Activated CD4-positive, alpha-beta T cell treated with anti-CD3 and anti-CD28 coated beads, Interleukin-10, Interleukin-2, amounts not matched to agents 100 ng/mL and 50 ng/mL, durations not matched to agents 16 hours and 8 hours (primary cell): ENCODE results near the gene GRIN1.
A peak's percentile ranks its signal among the peaks of the same experiment; 100 is the strongest.
"Not testable (repeated sequence)": the region's sequence is repeated elsewhere in the genome, so short reads cannot be mapped to it uniquely, and the experiment has no call there.

Source experiments
- DNase-seq: peaks from one replicate; pipeline ENCODE4 v3.0.0-alpha.2; 2020

GRIN1 gene

DNA sequence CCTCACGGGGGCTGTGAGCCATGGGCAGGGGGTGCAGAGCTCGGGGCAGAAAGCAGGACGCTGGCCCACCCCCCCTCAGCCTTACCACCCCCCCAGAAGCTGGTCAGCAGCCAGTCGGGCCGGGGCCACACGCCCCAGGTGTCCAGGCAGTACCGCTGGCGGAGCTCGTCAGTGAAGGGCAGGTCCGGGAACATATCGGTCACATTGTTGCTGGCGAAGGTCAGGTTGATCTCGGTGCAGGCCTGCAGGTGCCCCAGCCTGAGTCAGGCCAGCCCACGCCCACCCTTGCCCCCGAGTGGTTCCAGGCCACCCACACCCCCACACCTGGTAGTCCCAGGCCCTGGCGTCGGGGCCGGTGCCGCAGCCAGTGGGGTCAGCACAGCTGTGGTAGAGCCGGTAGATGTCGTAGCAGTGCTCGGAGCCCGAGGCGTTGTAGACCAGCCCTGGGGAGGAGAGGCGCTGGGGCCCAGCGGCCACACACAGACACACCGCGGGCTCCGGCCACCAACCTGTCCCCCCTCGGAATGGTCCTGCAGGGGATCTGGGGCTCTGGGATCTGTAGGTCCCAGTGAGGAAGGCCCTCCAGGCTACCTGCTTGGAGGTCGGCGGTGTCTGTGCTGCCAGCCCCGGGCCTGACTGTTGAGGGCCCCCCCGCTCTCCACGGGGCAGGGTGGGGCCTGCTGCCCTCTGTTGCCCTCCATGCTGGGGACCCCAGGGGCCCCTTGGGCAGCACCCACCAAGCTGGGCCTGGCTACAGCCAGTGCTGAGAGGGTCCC lies 27.0 kb upstream of the GRIN1 start:
- no peak for DNase-seq

DNA sequence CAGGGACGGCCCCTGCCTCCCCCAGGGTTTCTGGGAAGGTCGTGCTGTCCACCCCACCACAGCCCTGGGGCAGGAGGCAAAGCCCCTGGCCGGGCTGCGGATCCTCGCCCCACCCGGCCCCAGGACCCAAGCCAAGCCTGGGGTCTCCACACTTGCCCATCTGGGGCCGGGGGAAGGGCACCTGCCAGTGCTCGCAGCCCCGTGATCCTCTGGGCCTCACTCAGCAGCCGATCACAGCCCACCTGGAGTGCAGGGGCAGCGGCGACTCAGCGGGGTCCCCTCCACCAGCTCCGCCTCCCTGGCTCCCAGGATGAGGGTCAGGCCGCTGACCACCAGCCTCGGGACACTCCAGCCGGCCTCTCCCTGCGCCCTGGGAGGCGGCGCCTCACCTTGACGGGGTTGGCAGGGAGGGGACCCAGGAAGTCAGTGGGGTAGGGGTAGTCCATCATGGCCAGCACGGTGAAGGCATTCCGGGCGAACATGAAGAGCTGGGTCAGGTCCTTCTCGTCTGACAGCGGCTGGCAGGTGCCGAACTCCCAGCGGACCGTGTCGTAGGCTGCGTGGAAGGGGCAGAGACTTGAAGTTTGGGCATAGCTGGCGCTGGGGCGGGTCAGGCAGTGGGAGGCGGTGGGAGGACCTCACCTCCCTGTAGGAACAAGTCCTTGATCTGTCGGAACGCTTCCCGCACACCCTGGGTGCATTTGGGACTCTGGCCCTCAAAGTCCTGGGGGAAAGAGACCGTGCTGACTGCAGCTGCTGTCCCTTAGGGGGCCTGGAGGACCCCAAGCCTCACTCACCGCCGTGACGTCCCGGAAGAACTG lies 26.2 kb upstream of the GRIN1 start:
- DNase-seq, result no peak

DNA sequence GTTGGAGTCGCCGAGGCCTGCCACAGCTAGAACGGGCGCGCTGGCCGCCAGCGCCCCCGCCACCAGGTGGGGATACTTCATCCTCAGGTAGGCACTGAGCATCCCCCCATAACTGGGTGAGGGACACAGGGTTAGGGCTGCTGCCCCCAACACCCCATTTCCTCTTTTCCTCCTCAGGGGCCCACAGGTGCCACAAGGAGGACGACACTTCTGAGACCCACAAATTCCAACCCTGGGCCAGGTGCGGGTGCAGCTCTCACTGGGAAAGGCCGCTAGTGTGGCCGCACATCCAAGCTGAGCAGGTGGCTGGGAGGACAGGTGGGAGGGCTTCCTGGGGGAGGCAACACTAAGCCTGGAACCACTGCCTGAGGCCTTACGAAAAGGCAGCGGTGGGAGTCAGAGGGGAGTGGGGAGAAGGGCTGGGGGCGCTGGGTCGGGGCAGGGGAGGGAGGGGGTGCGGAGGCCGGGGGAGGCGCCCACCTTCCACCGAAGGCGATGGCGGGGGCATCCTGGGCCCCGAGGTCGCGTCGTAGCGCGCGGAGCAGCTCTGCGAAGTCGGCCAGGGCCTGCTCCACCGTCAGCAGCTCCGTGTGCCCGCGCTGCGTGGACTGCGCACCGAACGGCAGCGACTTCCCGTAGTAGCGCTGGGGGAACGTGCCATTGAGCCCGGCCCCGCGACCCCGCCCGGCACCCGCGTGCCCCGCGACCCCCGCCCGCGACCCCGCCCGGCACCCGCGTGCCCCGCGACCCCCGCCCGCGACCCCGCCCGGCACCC lies 25.4 kb upstream of the GRIN1 start:
- DNase-seq, result peak; percentile 37

DNA sequence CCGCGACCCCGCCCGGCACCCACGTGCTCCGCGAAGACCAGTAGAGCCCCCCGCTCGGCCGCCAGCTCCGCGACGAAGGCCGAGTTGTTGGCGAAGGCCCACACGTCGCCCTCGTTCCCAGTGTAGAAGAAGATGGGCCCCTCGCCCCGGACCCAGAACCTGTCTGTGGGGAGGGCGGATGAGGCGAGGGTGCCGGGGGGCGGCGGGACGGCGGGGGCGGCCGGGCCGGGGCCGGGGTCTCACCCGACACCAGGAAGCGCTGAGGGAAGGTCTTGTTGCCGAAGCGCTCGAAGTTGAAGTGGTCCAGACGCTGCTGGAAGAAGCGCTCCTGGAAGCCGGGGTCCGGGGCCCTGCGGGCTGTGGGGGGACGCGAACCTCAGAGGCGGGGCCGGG lies 24.7 kb upstream of the GRIN1 start:
- DNase-seq, result no peak

DNA sequence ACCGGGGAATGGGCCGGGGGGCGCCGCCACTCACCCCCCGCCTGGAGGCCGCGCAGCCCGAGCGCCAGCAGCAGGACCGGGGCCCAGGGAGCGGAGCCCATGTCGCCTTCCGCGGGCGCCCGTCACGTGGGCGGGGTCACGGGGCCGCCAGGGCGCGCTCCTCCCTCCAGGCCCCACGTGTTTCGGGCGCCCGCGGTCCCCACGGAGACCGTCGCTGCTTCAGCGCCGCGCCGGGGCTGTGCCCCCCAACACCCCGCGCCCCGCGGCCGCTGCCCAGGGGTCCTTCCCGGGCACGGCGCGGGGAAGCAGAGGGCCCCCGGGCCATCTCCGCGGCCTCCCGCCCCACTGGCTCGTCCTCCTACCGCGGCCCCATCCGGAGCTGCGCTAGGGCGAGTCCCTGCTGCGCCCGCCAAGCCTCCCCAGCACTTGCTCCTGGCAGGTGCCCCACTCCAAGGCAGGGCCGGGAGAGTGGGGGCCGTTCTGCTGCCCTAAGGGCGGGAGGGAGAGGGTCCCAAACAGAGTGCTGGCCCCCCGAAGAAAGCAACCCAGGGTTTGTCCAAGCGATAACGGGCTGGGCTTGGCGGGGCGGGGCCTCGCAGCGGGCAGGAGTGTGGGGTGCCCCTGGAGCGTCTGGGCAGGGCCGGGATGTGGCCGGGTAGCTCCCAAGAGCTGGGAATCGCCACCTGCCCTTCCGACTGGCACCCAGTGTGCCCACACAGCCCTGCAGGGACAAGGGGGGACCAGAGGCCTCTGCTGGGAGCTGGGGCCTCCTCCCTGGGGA lies 24.2 kb upstream of the GRIN1 start, which contains the start of gene DPP7:
Gene DPP7, minus strand, starts transcription at position 121 of the 781 bp plus-strand sequence. Its CDS starts 20 bp downstream, at position 101.
- peak; percentile 85 for DNase-seq

DNA sequence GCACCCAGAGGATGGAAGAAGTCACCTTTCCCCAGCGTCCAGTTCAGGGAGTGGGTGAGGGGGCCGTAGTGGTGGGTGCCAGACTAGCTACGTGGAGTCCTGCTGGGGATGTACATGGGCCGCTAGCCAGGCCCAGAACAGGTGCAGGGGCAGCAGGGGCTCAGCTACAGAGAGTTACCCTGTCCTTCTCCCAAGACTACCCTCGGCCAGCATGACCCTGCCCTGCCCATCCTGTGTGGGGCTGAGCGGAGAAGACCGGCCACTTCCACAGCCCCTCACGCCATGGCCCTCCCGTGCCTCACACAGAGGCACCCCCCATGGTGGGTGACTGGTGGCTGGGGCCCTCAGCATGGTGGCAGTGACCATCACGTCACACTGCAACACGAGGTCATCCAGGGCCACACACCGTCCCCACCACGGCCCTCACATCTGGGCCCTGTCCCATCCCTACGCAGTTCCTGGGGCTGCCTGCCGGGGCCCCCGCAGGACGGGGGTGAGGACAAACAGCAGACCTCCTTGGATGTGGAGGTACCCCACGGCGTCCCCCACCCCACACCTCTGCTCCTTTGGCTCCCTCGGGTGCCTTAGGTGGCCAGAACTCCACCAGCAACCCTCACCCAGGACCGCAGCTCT lies 23.4 kb upstream of the GRIN1 start:
- DNase-seq, result no peak

DNA sequence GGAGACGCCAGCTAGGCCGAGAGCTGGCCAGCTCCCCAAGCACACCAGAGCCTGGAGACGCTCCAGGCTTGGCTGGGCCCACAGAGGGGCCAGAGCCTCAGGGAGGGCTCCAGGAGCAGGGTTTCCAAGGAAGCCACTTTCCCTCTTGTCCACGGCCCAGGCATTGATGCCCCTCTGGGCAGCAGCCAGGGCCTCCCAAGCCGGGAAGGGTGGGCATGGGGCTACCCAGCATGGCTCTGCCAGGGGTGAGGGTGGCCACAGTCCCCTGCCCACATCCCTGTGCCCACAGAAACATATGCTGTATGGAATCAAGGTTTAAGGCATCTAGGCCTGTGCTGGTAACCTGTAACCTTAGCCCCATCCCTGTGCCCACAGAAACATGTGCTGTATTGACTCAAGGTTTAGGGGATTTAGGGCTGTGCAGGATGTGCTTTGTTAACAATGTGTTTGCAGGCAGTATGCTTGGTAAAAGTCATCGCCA lies 22.9 kb upstream of the GRIN1 start:
- DNase-seq, result no peak

DNA sequence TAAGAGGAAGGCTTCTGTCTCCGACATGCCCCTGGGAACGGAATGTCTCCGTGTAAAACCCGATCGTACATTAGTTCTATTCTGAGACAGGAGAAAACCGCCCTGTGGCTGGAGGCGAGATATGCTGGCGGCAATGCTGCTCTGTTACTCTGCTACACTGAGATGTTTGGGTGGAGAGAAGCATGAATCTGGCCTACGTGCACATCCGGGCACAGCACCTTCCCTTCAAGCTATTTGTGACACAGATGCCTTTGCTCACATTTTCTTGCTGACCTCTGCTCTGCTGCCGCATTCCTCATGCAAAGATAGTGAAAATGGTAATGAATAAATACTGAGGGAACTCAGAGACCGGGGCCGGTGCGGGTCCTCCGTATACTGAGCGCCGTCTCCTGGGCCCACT lies 22.2 kb upstream of the GRIN1 start:
- DNase-seq, result no peak

DNA sequence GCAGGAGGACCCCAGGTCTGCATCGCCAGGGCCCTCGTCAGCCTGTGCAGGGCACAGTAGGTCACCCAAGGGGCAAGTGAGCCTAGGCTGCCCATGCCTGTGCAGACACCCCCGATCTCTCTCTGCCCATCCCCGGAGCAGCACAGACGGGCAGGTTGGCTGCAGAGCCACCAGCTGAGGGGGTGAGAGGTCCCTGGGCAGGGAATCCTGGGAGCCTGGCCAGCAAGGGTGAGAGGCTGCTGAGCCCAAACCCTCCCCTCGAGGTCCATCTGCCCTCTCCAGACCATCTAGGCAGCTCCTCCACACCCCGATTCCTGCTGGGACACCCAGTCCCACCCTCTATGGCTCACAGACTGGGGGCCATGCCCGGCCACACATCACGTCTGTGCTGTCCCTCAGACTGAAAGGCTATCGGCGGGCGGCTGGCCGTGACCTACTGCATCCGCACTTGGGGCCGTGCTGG lies 21.7 kb upstream of the GRIN1 start:
- DNase-seq, result no peak

DNA sequence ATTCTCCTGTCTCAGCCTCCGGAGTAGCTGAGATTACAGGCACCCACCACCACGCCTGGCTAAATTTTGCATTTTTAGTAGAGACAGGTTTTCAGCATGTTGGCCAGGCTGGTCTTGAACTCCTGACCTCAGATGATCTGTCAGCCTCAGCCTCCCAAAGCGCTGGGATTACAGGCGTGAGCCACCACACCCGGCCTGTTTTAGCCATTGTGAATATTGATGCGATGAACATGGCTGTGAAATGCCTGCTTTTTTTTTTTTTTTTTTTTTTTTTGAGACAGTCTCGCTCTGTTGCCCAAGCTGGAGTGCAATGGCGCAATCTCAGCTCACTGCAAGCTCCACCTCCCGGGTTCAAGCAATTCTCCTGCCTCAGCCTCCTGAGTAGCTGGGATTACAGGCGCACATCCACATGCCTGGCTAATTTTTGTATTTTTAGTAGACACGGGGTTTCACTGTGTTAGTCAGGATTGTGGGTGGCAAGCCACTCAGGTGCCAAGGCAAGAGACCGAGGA lies 20.8 kb upstream of the GRIN1 start:
- not testable (repeated sequence) for DNase-seq

DNA sequence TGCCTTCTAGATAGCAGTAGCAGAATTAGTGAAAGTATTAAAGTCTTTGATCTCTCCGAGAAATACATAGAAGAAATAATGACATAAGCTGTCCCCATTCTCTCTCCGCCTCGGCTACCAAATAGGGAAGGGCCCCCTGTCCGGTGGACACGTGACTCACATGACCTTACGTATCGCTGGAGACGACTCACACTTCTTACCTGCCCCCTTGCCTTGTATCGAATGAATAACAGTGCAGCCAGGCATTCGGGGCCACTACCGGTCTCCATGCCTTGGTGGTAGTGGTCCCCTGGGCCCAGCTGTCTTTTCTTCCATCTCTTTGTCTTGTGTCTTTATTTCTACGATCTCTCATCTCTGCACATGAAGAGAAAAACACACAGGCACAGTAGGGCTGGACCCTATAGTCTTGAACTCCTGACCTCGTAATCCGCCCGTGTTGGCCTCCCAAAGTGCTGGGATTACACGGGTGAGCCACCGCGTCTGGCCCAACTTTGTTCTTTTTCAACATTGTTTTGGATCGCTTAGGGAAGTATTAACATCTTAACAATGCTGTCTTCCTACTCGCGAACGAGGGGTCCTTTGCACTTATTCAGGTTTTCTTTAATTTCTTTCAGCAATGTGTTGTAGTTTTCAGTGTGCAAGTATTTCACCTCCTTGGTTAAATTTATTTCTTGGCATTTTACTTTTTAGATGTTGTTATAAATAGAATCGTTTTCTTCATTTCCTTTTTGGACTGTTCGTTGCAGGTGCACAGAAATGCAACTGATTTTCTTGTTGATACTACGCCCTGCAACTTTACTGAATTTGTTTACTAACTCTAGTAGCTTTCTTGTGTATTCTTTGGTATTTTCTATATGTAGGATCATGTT lies 16.8 kb upstream of the GRIN1 start:
- DNase-seq, result not testable (repeated sequence)

DNA sequence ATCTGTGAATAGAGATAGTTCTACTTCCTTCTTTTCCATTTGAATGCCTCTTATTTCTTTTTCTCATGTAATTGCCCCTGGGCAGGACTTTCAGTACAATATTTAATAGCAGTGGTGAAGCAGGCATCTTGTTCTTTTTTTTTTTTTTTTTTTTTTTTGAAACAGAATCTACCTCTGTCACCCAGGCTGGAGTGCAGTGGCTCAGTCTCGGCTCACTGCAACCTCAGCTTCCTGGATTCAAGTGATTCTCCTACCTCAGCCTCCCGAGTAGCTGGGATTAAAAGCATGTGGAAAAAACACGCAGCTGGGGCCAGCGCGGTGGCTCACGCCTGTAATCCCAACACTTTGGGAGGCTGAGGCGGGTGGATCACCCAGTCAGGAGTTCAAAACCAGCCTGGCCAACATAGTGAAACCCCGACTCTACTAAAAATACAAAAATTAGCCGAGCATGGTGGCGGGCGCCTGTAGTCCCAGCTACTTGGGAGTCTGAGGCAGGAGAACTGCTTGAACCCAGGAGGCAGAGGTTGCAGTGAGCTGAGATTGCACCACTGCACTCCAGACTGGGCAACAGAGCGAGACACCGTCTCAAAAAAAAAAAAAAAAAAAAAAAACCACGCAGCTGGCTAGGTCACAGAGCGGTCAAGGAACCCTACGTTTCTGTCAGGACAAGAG lies 16.0 kb upstream of the GRIN1 start:
- not testable (repeated sequence) for DNase-seq

DNA sequence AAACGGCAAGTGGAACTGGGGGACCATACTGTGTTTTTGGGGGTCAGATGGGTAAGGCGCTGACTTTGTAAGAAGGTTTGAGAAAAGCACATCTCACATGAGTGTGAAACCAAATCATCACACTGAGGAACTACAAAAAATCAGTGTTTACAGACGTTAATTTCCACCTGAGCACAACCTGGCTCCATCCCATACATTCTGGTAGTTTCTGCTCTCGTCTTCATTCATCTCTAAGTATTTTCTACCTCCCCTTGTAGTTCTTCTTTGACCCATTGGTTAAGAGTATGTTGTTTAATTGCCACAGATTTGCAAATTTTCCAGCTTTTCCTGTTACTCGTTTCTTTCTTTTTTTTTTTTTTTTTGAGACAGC lies 15.5 kb upstream of the GRIN1 start:
- no peak for DNase-seq

DNA sequence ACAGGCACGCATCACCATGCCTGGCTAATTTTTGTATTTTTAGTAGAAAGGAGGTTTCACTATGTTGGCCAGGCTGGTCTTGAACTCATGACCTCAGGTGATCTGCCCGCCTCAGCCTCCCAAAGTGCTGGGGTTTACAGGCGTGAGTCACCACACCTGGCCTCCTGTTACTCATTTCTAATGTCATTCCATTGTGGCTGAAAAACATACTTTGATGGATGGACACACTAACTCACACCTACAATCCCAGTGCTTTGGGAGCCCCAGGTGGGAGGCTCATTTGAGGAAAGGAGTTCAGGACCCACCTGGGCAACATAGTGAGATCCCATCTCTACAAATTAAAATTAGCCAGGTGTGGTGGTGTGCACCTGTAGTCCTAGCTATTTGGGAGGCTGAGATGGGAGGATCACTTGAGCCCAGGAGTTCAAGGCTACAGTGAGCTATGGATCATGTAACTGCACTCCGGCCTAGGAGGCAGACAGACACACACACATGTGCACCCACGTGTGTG lies 14.9 kb upstream of the GRIN1 start:
- not testable (repeated sequence) for DNase-seq

DNA sequence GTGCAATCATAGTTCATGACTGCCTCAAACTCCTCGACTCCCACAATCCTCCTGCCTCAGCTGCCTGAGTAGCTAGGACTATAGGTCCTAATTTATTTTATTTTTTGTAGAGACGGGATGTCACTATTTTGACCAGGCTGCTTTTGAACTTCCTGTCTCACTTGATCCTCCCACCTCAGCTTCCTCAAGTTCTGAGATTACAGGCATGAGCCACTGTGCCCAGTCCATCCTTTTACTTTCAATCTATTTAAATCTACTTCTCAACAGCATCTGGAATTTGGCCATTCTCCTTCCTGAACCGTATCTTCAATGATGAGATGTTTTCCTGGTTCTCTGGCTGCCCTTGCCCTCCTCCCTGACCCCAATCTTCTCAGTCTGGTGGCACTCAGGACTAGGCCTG lies 12.2 kb upstream of the GRIN1 start:
- DNase-seq, result no peak

DNA sequence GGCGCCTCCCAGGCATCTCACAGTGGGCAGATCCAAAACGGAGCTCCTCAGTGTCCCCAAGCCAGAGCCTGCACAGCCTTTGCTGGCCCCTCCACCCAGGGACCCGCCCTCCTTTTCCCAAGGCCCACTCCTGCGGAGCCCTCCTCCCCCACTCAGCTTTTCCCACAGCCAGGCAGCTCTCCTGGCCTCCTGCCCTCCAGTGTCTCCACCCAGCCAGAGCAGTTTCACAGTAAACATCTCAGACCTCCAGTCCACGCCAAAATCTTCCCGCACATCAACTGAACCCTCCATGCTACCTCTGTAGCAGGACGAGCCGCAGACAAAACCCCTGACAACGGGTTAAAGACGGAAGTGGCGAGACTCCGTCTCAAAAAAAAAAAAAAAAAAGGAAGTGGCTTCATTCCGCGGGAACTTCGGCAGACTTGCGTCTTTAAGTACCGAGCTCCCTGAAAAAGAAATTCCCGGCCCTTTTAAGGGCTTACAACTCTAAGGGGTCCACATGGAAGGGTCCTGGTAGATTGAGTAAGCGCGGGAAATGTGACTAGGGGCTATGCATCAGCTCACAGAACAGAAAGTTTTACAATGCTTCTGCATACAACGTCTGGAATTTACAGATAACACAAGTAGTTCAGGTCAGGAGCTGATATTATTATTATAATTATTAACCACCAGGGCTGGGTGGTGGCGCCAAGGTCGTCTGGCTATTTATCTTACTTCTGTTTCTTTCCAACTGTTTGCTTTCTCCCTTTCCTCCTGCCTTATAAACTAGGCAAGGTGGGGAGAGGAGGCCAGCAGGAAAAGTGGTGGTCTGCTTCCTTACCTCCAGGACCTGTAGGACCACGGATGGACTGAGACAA lies 11.4 kb upstream of the GRIN1 start:
- DNase-seq, result peak; percentile 59

DNA sequence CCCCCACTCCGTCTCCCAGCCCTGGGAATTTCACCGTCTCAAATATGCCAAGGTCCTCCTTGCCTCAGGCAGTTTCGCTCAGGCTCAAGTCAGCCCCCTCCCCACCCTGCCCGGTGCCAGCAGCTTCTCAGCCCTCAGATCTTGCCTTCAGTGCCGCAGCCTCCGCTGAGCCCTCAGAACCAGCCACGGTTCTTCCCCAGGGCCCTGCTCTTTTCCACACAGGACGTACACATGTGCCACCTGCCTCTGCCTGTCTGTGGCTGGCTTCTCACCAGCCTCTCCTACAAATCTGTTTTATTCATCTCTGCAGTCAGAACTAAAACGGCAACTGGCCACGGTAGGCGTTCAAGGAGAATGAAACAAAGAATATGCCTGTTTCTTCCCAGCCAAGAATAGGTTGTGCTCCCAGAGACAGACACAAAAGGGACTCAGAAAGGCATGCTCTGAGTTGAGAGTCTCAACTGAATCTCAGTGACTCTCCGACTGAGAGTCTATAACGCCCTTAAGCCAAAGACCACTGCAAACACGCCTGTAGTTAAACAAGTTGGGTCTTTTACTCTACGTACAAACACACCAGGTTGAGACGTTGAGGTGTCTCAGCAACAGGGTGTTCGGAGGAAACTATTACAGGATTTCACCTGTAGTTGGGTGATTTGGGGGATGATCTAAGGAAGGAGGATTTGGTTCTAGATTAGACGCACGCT lies 10.6 kb upstream of the GRIN1 start:
- DNase-seq, result peak; percentile 54

DNA sequence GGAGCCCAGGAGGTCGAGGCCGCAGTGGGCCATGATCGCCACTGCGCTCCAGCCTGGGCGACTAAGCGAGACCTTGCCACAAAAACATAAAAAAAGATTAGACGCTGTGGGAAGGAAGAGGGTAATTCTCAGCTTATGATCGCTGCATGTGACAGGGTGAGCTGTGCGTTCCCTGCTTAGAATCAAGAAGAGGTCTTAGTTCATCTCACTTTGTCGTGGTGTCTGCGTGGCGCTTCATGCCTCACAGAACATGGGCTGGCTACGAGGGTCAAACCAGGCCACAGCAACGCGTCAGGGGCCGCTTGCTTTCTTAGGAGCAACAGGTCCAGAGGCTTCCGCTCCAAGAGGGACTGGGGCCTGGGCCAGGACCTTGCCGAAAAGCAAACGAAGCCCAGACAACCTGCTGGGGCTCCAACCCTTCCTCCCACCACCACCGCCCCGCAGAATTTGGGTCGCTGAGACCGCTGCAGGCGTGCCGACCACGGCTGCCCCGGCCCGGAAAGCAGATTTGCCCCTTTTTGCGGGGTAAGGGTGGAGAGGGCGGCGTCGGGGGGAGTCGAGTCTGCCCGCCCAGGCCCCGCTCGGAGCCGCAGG lies 10.0 kb upstream of the GRIN1 start:
- peak; percentile 32 for DNase-seq
